Tibial nerve (tissue), 4 donors: ENCODE data around the gene TNIP1. TPM values are rescaled to one million over a fixed set of nuclear protein-coding genes. Genes with fewer than 3 reads are reported as not detected.

ENCODE experiments used
- DNase-seq, 2 donors: peaks; one replicate each; pipeline ENCODE4 v3.0.0-alpha.2; 2019; ENCODE audit warnings: low spot score in 2 of 2
- H3K27ac ChIP-seq, 4 donors: fragments of 200-600 bp; sonication (generic) in 3 of 4; one replicate each; pipeline ENCODE4 v1.5.1; 2017 to 2019; ENCODE audit warnings: mild to moderate bottlenecking in 1 of 4
- H3K27me3 ChIP-seq, 2 donors: fragments of 200-600 bp; sonication (generic) in 1 of 2; one replicate each; pipeline versions ENCODE4 v1.5.1 to v1.6.0; 2017 to 2019
- H3K36me3 ChIP-seq, 3 donors: fragments of 200-600 bp; sonication (generic); one replicate each; pipeline ENCODE4 v1.5.1; 2018 to 2019
- H3K4me1 ChIP-seq, 4 donors: fragments of 200-600 bp; sonication (generic) in 3 of 4; one replicate each; pipeline ENCODE4 v1.5.1; 2017 to 2019
- H3K4me3 ChIP-seq, 4 donors: fragments of 200-600 bp; sonication (generic) in 3 of 4; one replicate each; pipeline ENCODE4 v1.5.1; 2017 to 2019; ENCODE audit warnings: mild to moderate bottlenecking in 1 of 4, moderate library complexity in 1 of 4
- H3K9me3 ChIP-seq, 4 donors: fragments of 200-600 bp; sonication (generic) in 3 of 4; one replicate each; pipeline ENCODE4 v1.5.1; 2017 to 2019
- CTCF ChIP-seq, 5 experiments: fragments of 200-600 bp in 3 of 5; fragments of 450-650 bp in 2 of 5; sonication (generic) in 3 of 5; IDR thresholded peaks; one replicate each; pipeline ENCODE4 v1.5.1; 2016 to 2019; ENCODE audit warnings: antibody characterized with exemption in 5 of 5, mild to moderate bottlenecking in 3 of 5, moderate library complexity in 2 of 5
- EP300 ChIP-seq, 2 donors: sonication (generic); formaldehyde crosslinking; IDR thresholded peaks; one replicate each; pipeline ENCODE4 v1.6.1; 2017; ENCODE audit warnings: antibody characterized with exemption in 2 of 2, mild to moderate bottlenecking in 1 of 2
- POLR2A ChIP-seq, 2 donors: fragments of 450-650 bp; IDR thresholded peaks; one replicate each; pipeline ENCODE4 v1.6.1; 2017; ENCODE audit warnings: antibody characterized with exemption in 2 of 2, mild to moderate bottlenecking in 2 of 2, moderate library complexity in 2 of 2
- WGBS, 2 donors: methylation state at CpG; one replicate each; pipeline ENCODE4 v1.1.5; 2018; 5-methylcytosine and 5-hydroxymethylcytosine counted together
- total RNA-seq, 4 donors: library from RNA; depleted of rRNA; stranded (reverse); fragments of >200 nt; gene quantifications; one replicate each; pipeline ENCODE4 v1.1.0, GENCODE V29; 2016

TNIP1 gene
- total RNA-seq, 4 donors from 2014 or later = 91.2 to 108 (median 94.3) TPM

DNA sequence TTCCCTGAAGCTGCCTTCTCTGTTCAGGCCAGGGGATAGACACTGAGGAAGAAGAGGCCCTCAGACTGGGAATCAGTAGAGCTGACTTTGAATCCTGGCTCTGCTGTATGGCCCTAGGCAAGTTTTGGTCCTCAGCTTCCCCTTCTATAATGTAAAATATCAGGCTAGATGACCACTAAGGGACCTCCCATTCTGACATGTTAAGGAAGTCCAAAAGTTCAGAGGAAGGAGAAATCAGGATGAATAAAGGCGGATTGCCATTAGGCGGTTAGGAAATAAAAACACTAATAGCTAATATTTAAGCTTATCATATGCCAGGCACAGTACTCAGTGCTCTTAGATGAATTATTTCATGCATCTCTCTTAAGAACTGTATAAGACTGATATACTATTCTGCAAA lies 8.9 kb upstream of the TNIP1 start:
- Histone ChIP-seq H3K27ac (no peak overlapping the region), H3K4me1 (peaks cover 0 to 48% (median 45%) of the 10 kb centered on the region in 4 donors), H3K4me3 (no peak overlapping the region), H3K27me3 (no peaks in the 10 kb centered on the region), H3K36me3 (no peaks in the 10 kb centered on the region), H3K9me3 (no peaks in the 10 kb centered on the region)
- TF ChIP-seq EP300 (IDR thresholded peaks at IDR 0.05) (no peak), POLR2A (IDR thresholded peaks at IDR 0.05) (no peak), CTCF (IDR thresholded peaks at IDR 0.05) (no peak)
- 79 to 84% methylated on average over 2 of the region's 2 CpGs for WGBS, 2 donors
- no peak for DNase-seq

- Histone ChIP-seq H3K4me3 (no peak overlapping the region), H3K27ac (no peak overlapping the region), H3K36me3 (no peaks in the 10 kb centered on the region), H3K27me3 (no peaks in the 10 kb centered on the region), H3K4me1 (peaks cover 0 to 45% (median 40%) of the 10 kb centered on the region in 4 donors), H3K9me3 (no peaks in the 10 kb centered on the region)
- 73 to 80% methylated on average over 4 of the region's 4 CpGs for WGBS, 2 donors
- TF ChIP-seq EP300 (IDR thresholded peaks at IDR 0.05) (no peak), CTCF (IDR thresholded peaks at IDR 0.05) (no peak), POLR2A (IDR thresholded peaks at IDR 0.05) (no peak)
- DNase-seq = no peak
Measured at GRCh38 chr5:151088986-151089385, 8.2 kb upstream of the TNIP1 start.

DNA sequence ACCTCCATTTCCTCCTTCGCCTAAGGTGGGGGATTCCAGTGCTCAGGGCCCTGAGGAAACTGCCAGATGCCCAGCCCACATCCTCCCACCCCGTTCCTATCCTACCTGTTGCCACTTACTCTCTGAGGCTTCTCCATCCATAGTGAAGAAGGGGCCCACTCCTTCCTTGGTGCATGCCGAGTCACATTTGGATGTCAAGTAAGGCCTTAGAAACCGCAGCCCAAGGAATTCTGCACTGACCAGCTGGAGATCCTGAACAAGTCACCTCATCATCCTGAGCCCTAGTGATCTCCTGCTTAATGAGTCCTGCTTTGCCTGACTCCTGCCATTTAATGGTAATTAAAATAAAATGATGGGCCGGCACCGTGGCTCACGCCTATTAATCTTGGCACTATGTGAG lies 6.7 kb upstream of the TNIP1 start:
- 88 to 95% methylated on average over 7 of the region's 7 CpGs for WGBS, 2 donors
- no peak for DNase-seq
- H3K4me1 ChIP-seq = peaks cover 0 to 41% (median 34%) of the 10 kb centered on the region in 4 donors

GRCh38 chr5:151086905-151087360 lies 6.1 kb upstream of the TNIP1 start:
- TF ChIP-seq EP300 (IDR thresholded peaks at IDR 0.05) (no peak), POLR2A (IDR thresholded peaks at IDR 0.05) (no peak), CTCF (IDR thresholded peaks at IDR 0.05) (no peak)
- Histone ChIP-seq H3K9me3 (no peaks in the 10 kb centered on the region), H3K4me3 (no peak overlapping the region), H3K27ac (peak overlapping the region in 3 of 4 donors; percentile 72 to 91 (median 84)), H3K4me1 (peaks cover 0 to 46% (median 37%) of the 10 kb centered on the region in 4 donors), H3K36me3 (no peaks in the 10 kb centered on the region), H3K27me3 (no peaks in the 10 kb centered on the region)
- WGBS, 2 donors = 58 to 72% methylated on average over 6 to 10 of the region's 10 CpGs
- no peak for DNase-seq

More for the DNA sequence above, 6.7 kb upstream of the TNIP1 start:
- TF ChIP-seq CTCF (IDR thresholded peaks at IDR 0.05) (no peak), EP300 (IDR thresholded peaks at IDR 0.05) (no peak), POLR2A (IDR thresholded peaks at IDR 0.05) (no peak)
- Histone ChIP-seq H3K9me3 (no peaks in the 10 kb centered on the region), H3K4me3 (no peak overlapping the region), H3K27me3 (no peaks in the 10 kb centered on the region), H3K36me3 (no peaks in the 10 kb centered on the region), H3K27ac (no peak overlapping the region)

- DNase-seq = no peak
- WGBS, 2 donors = 55 to 66% methylated on average over 6 of the region's 6 CpGs
- Histone ChIP-seq H3K9me3 (no peaks in the 10 kb centered on the region), H3K27me3 (no peaks in the 10 kb centered on the region), H3K36me3 (no peaks in the 10 kb centered on the region), H3K4me1 (peaks cover 0 to 48% (median 40%) of the 10 kb centered on the region in 4 donors), H3K4me3 (no peak overlapping the region), H3K27ac (peak overlapping the region; percentile 64 to 91 (median 78))
- TF ChIP-seq CTCF (IDR thresholded peaks at IDR 0.05) (no peak), POLR2A (IDR thresholded peaks at IDR 0.05) (no peak), EP300 (IDR thresholded peaks at IDR 0.05) (no peak)
Measured at GRCh38 chr5:151086192-151086869, 5.5 kb upstream of the TNIP1 start.
